HUES48 (cell line): ENCODE measurements around the gene RORC.

Experiments used
- H3K27ac ChIP-seq: one replicate; pipeline ENCODE4 v1.7.0; 2013; ENCODE audit warnings: low read depth, low read length, inconsistent platforms
- H3K27me3 ChIP-seq: 2 replicates; pipeline ENCODE4 v1.6.1; 2013; ENCODE audit warnings: mild to moderate bottlenecking, low read length; ENCODE audit not compliant: control insufficient read depth, insufficient read depth
- H3K36me3 ChIP-seq: 2 replicates; pipeline ENCODE4 v1.6.1; 2013; ENCODE audit warnings: low read length; ENCODE audit not compliant: control insufficient read depth, insufficient read depth
- H3K4me1 ChIP-seq: 2 replicates; pipeline ENCODE4 v1.6.1; 2013; ENCODE audit warnings: mild to moderate bottlenecking, low read length; ENCODE audit not compliant: control insufficient read depth, insufficient read depth
- H3K4me3 ChIP-seq: 2 replicates; pipeline ENCODE4 v1.5.1; 2013; ENCODE audit warnings: mild to moderate bottlenecking, low read depth, low read length
- H3K9ac ChIP-seq: 2 replicates; pipeline ENCODE4 v1.6.1; 2013; ENCODE audit warnings: mild to moderate bottlenecking, low read depth, low read length, moderate library complexity
- H3K9me3 ChIP-seq: 2 replicates; pipeline ENCODE4 v1.6.1; 2013; ENCODE audit warnings: low read length; ENCODE audit not compliant: control insufficient read depth, insufficient read depth

Gene RORC

GRCh38 chr1:151803915-151804314 is 27.7 kb downstream of the RORC start:
- Histone ChIP-seq H3K36me3 (no peaks in the 10 kb centered on the region), H3K27ac (no peak overlapping the region), H3K4me1 (no peaks in the 10 kb centered on the region), H3K9ac (no peak overlapping the region), H3K27me3 (0 out of 2 replicates have a peak, but pooled peaks cover 3% of the 10 kb centered on the region), H3K9me3 (no peaks in the 10 kb centered on the region), H3K4me3 (no peak overlapping the region)

- Histone ChIP-seq H3K9me3 (no peaks in the 10 kb centered on the region), H3K36me3 (no peaks in the 10 kb centered on the region), H3K27ac (no peak overlapping the region), H3K27me3 (0 out of 2 replicates have a peak, but pooled peaks cover 3% of the 10 kb centered on the region), H3K9ac (no peak overlapping the region), H3K4me1 (no peaks in the 10 kb centered on the region), H3K4me3 (no peak overlapping the region)
Measured at GRCh38 chr1:151803164-151803563, 28.4 kb downstream of the RORC start.

GRCh38 chr1:151802372-151802771 is 29.2 kb downstream of the RORC start:
- H3K27me3 ChIP-seq, result 0 out of 2 replicates have a peak, but pooled peaks cover 3% of the 10 kb centered on the region
- H3K4me1 ChIP-seq, result no peaks in the 10 kb centered on the region

GRCh38 chr1:151801846-151802245 is 29.8 kb downstream of the RORC start:
- no peaks in the 10 kb centered on the region for H3K9me3 ChIP-seq
- H3K36me3 ChIP-seq, result no peaks in the 10 kb centered on the region
- H3K27me3 ChIP-seq, result 0 out of 2 replicates have a peak, but pooled peaks cover 3% of the 10 kb centered on the region
- H3K4me1 ChIP-seq, result no peaks in the 10 kb centered on the region
- no peak overlapping the region for H3K9ac ChIP-seq
- H3K27ac ChIP-seq, result no peak overlapping the region
- H3K4me3 ChIP-seq, result no peak overlapping the region

More at GRCh38 chr1:151802372-151802771, 29.2 kb downstream of the RORC start:
- H3K4me3 ChIP-seq, result no peak overlapping the region
- no peak overlapping the region for H3K9ac ChIP-seq
- no peaks in the 10 kb centered on the region for H3K9me3 ChIP-seq
- H3K36me3 ChIP-seq, result no peaks in the 10 kb centered on the region
- no peak overlapping the region for H3K27ac ChIP-seq

GRCh38 chr1:151801310-151801820 is 30.2 kb downstream of the RORC start:
- Histone ChIP-seq H3K27me3 (0 out of 2 replicates have a peak, but pooled peaks cover 3% of the 10 kb centered on the region), H3K36me3 (no peaks in the 10 kb centered on the region), H3K27ac (no peak overlapping the region), H3K9ac (no peak overlapping the region), H3K4me1 (no peaks in the 10 kb centered on the region), H3K9me3 (no peaks in the 10 kb centered on the region), H3K4me3 (no peak overlapping the region)

- Histone ChIP-seq H3K36me3 (no peaks in the 10 kb centered on the region), H3K27ac (no peak overlapping the region), H3K4me3 (no peak overlapping the region), H3K27me3 (0 out of 2 replicates have a peak, but pooled peaks cover 3% of the 10 kb centered on the region), H3K9ac (no peak overlapping the region), H3K4me1 (no peaks in the 10 kb centered on the region), H3K9me3 (no peaks in the 10 kb centered on the region)
Measured at GRCh38 chr1:151800830-151801229, 30.8 kb downstream of the RORC start.

- H3K9ac ChIP-seq, result no peak overlapping the region
- no peaks in the 10 kb centered on the region for H3K4me1 ChIP-seq
- H3K4me3 ChIP-seq, result no peak overlapping the region
- 0 out of 2 replicates have a peak, but pooled peaks cover 3% of the 10 kb centered on the region for H3K27me3 ChIP-seq
- no peaks in the 10 kb centered on the region for H3K36me3 ChIP-seq
- no peak overlapping the region for H3K27ac ChIP-seq
- H3K9me3 ChIP-seq, result no peaks in the 10 kb centered on the region
Measured at GRCh38 chr1:151799179-151800022, 32.2 kb downstream of the RORC start.

GRCh38 chr1:151798571-151798970 is 33.0 kb downstream of the RORC start:
- no peak overlapping the region for H3K4me3 ChIP-seq
- no peaks in the 10 kb centered on the region for H3K36me3 ChIP-seq
- H3K4me1 ChIP-seq, result no peaks in the 10 kb centered on the region
- no peak overlapping the region for H3K9ac ChIP-seq
- no peak overlapping the region for H3K27ac ChIP-seq
- 0 out of 2 replicates have a peak, but pooled peaks cover 3% of the 10 kb centered on the region for H3K27me3 ChIP-seq
- H3K9me3 ChIP-seq, result no peaks in the 10 kb centered on the region

GRCh38 chr1:151790940-151791651 is 40.5 kb downstream of the RORC start:
- H3K9me3 ChIP-seq, result no peaks in the 10 kb centered on the region

GRCh38 chr1:151790071-151790939 is 41.3 kb downstream of the RORC start, which contains the start of gene TDRKH:
Gene TDRKH, minus strand, starts transcription at chr1:151790500. Its CDS starts 7,478 bp downstream, at chr1:151783022.
- H3K27me3 ChIP-seq, result no peaks in the 10 kb centered on the region; the same call in 1 of the 2 replicates
- H3K4me3 ChIP-seq, result peak within 1 kb of the TSS; percentile 98
- no peaks in the 10 kb centered on the region for H3K36me3 ChIP-seq
- no peaks in the 10 kb centered on the region; the same call in 1 of the 2 replicates for H3K4me1 ChIP-seq
- H3K27ac ChIP-seq, result peak within 1 kb of the TSS; percentile 55
- H3K9me3 ChIP-seq, result no peaks in the 10 kb centered on the region
- 0 out of 2 replicates have a peak within 1 kb of the TSS, but pooled peaks have one; percentile 33 for H3K9ac ChIP-seq

More at GRCh38 chr1:151790940-151791651, 40.5 kb downstream of the RORC start:
- Histone ChIP-seq H3K36me3 (no peaks in the 10 kb centered on the region), H3K4me1 (no peaks in the 10 kb centered on the region; the same call in 1 of the 2 replicates), H3K9ac (0 out of 2 replicates have a peak overlapping the region, but pooled peaks have one; percentile 11), H3K27ac (peak overlapping the region; percentile 55), H3K4me3 (peak overlapping the region; percentile 98), H3K27me3 (no peaks in the 10 kb centered on the region; the same call in 1 of the 2 replicates)
